HG03565 (cell line): ENCODE measurements around the gene STAC2.

Experiments
- ATAC-seq: cut with Tn5 transposase; IDR thresholded peaks from one replicate; pipeline ENCODE4 v1.9.1; 2021; ENCODE audit warnings: mild to moderate bottlenecking, moderate library complexity; ENCODE audit not compliant: unreplicated experiment

STAC2 gene

GRCh38 chr17:39210093-39210434, 15.7 kb downstream of the STAC2 start:
- no peak for ATAC-seq

GRCh38 chr17:39209317-39210092, 16.2 kb downstream of the STAC2 start:
- ATAC-seq = no peak

- no peak for ATAC-seq
These were observed 16.9 kb downstream of the STAC2 start for GRCh38 chr17:39208893-39209292.

GRCh38 chr17:39208136-39208535, 17.6 kb downstream of the STAC2 start:
- no peak for ATAC-seq

- no peak for ATAC-seq
These were observed 20.6 kb downstream of the STAC2 start for GRCh38 chr17:39205112-39205526.

- no peak for ATAC-seq
These were observed 21.5 kb downstream of the STAC2 start for GRCh38 chr17:39204245-39204644.

GRCh38 chr17:39200957-39201510, 24.7 kb downstream of the STAC2 start:
- no peak for ATAC-seq

GRCh38 chr17:39200070-39200879, 25.5 kb downstream of the STAC2 start, which contains the start of gene RPL19:
RPL19 (plus strand) TSS chr17:39200283; CDS start chr17:39200345, 62 bp downstream.
- ATAC-seq = peak; percentile 42

- peak; percentile 64 for ATAC-seq
These were observed 26.0 kb downstream of the STAC2 start for GRCh38 chr17:39199820-39200069.

- no peak for ATAC-seq
These were observed 27.6 kb downstream of the STAC2 start for GRCh38 chr17:39198186-39198566.

- ATAC-seq = no peak
These were observed 28.2 kb downstream of the STAC2 start, which contains the start of gene CACNB1 for GRCh38 chr17:39197380-39198185. CACNB1 (minus strand) TSS chr17:39197669; CDS start chr17:39197495, 174 bp downstream.

GRCh38 chr17:39196808-39197291, 28.9 kb downstream of the STAC2 start:
- ATAC-seq = no peak

- no peak for ATAC-seq
These were observed 29.4 kb downstream of the STAC2 start for GRCh38 chr17:39196241-39196807.

GRCh38 chr17:39195568-39196160, 30.1 kb downstream of the STAC2 start:
- no peak for ATAC-seq

GRCh38 chr17:39194985-39195524, 30.7 kb downstream of the STAC2 start:
- no peak for ATAC-seq

GRCh38 chr17:39194089-39194984, 31.4 kb downstream of the STAC2 start:
- no peak for ATAC-seq

- no peak for ATAC-seq
These were observed 32.4 kb downstream of the STAC2 start for GRCh38 chr17:39193346-39193745.

GRCh38 chr17:39192901-39193300, 32.8 kb downstream of the STAC2 start:
- no peak for ATAC-seq
